Esophagus squamous epithelium (tissue), 5 donors: ENCODE results near the gene CYSTM1. TPM values are rescaled to one million over a fixed set of nuclear protein-coding genes. Genes with fewer than 3 reads are reported as not detected.

Source experiments
- DNase-seq: peaks from one replicate; lab custom pipeline; 2025; lab: John Stamatoyannopoulos, UW
- H3K27ac ChIP-seq, 4 donors: fragments of 200-600 bp; sonication (generic); one replicate each; pipeline ENCODE4 v1.5.1; 2016 to 2019; ENCODE audit warnings: mild to moderate bottlenecking in 1 of 4
- H3K27me3 ChIP-seq, 4 donors: fragments of 200-600 bp; sonication (generic); 1 replicate in 3 of 4; 2 replicates in 1 of 4; pipeline versions ENCODE4 v1.5.1 to v1.6.0; 2017 to 2021; ENCODE audit warnings: antibody characterized with exemption in 1 of 4
- H3K36me3 ChIP-seq, 3 donors: fragments of 200-600 bp; sonication (generic); one replicate each; pipeline ENCODE4 v1.5.1; 2016 to 2019
- H3K4me1 ChIP-seq, 3 donors: fragments of 200-600 bp; sonication (generic); one replicate each; pipeline ENCODE4 v1.5.1; 2017 to 2019
- H3K4me3 ChIP-seq, 4 donors: fragments of 200-600 bp; sonication (generic); 1 replicate in 3 of 4; 2 replicates in 1 of 4; pipeline ENCODE4 v1.5.1; 2016 to 2019; ENCODE audit warnings: mild to moderate bottlenecking in 2 of 4, moderate library complexity in 1 of 4
- H3K9me3 ChIP-seq, 3 donors: fragments of 200-600 bp; sonication (generic); one replicate each; pipeline ENCODE4 v1.5.1; 2016 to 2019
- CTCF ChIP-seq, 6 experiments: fragments of 450-650 bp in 4 of 6; fragments of 200-600 bp in 2 of 6; sonication (generic) in 2 of 6; IDR thresholded peaks; one replicate each; pipeline ENCODE4 v1.5.1; 2016 to 2019; ENCODE audit warnings: antibody characterized with exemption in 6 of 6, mild to moderate bottlenecking in 4 of 6, moderate library complexity in 4 of 6
- POLR2A ChIP-seq, 4 donors: fragments of 450-650 bp; IDR thresholded peaks; one replicate each; pipeline ENCODE4 v1.6.1; 2017; ENCODE audit warnings: antibody characterized with exemption in 4 of 4, mild to moderate bottlenecking in 4 of 4, moderate library complexity in 3 of 4
- WGBS, 2 donors: methylation state at CpG; one replicate each; pipeline ENCODE4 v1.1.5; 2018; 5-methylcytosine and 5-hydroxymethylcytosine counted together
- intact Hi-C: fragments of 100-400 bp; cut with DNase I; formaldehyde crosslinking; loops from one replicate; pipeline ENCODE4 v1.15.0; 2022
- total RNA-seq, 4 donors: library from RNA; depleted of rRNA; stranded (reverse); fragments of >200 nt; gene quantifications; one replicate each; pipeline ENCODE4 v1.1.0, GENCODE V29; 2016
- donor health status: DM: yes; HTN: yes; CAD: no.

Gene CYSTM1
- total RNA-seq, 4 donors from 2014 or later, result 2.6 to 22.5 (median 12.8) TPM

GRCh38 chr5:140275837-140276236 lies 100.8 kb downstream of the CYSTM1 start:
- TF ChIP-seq CTCF (IDR thresholded peaks at IDR 0.05) (no peak), POLR2A (IDR thresholded peaks at IDR 0.05) (no peak)
- intact Hi-C loops, result no loop called here
- H3K27ac ChIP-seq, result no peak overlapping the region
- H3K9me3 ChIP-seq, result no peaks in the 10 kb centered on the region
- peaks cover 0 to 37% (median 0%) of the 10 kb centered on the region in 3 donors for H3K36me3 ChIP-seq
- H3K4me3 ChIP-seq, result no peak overlapping the region
- no peak for DNase-seq
- peaks cover 0 to 6% (median 0%) of the 10 kb centered on the region in 3 donors for H3K4me1 ChIP-seq
- no peaks in the 10 kb centered on the region for H3K27me3 ChIP-seq

GRCh38 chr5:140282266-140282665 lies 107.3 kb downstream of the CYSTM1 start:
- no peak for DNase-seq
- TF ChIP-seq POLR2A (IDR thresholded peaks at IDR 0.05), result no peak
- TF ChIP-seq CTCF (IDR thresholded peaks at IDR 0.05), result no peak
- H3K27me3 ChIP-seq, result no peaks in the 10 kb centered on the region
- intact Hi-C loops, result no loop called here
- no peaks in the 10 kb centered on the region for H3K9me3 ChIP-seq
- H3K4me3 ChIP-seq, result no peak overlapping the region
- H3K36me3 ChIP-seq, result peaks cover 0 to 24% (median 0%) of the 10 kb centered on the region in 3 donors
- no peak overlapping the region for H3K27ac ChIP-seq
- no peaks in the 10 kb centered on the region for H3K4me1 ChIP-seq
- WGBS, 2 donors, result 96 to 98% methylated on average over 2 of the region's 2 CpGs

- Histone ChIP-seq H3K4me3 (no peak overlapping the region), H3K4me1 (no peaks in the 10 kb centered on the region), H3K9me3 (no peaks in the 10 kb centered on the region), H3K36me3 (peaks cover 0 to 9% (median 0%) of the 10 kb centered on the region in 3 donors), H3K27ac (no peak overlapping the region), H3K27me3 (no peaks in the 10 kb centered on the region)
- TF ChIP-seq POLR2A (IDR thresholded peaks at IDR 0.05), result no peak
- TF ChIP-seq CTCF (IDR thresholded peaks at IDR 0.05), result no peak
- intact Hi-C loops, result no loop called here
- 85 to 89% methylated on average over 3 of the region's 3 CpGs for WGBS, 2 donors
- DNase-seq, result no peak
These were observed 109.0 kb downstream of the CYSTM1 start for GRCh38 chr5:140284013-140284412.

- Histone ChIP-seq H3K4me3 (no peak overlapping the region), H3K4me1 (no peaks in the 10 kb centered on the region), H3K27ac (no peak overlapping the region), H3K27me3 (no peaks in the 10 kb centered on the region), H3K36me3 (no peaks in the 10 kb centered on the region), H3K9me3 (no peaks in the 10 kb centered on the region)
- 90 to 100% methylated on average over 1 to 2 of the region's 5 CpGs for WGBS, 2 donors
- TF ChIP-seq POLR2A (IDR thresholded peaks at IDR 0.05) (no peak), CTCF (IDR thresholded peaks at IDR 0.05) (no peak)
- no peak for DNase-seq
- intact Hi-C loops, result no loop called here
These were observed 111.4 kb downstream of the CYSTM1 start for GRCh38 chr5:140286424-140286823.

GRCh38 chr5:140287801-140288521 lies 113.0 kb downstream of the CYSTM1 start:
- no peaks in the 10 kb centered on the region for H3K27me3 ChIP-seq
- intact Hi-C loops, result no loop called here
- WGBS, 2 donors, result 80 to 86% methylated on average over 7 of the region's 7 CpGs
- H3K36me3 ChIP-seq, result no peaks in the 10 kb centered on the region
- TF ChIP-seq CTCF (IDR thresholded peaks at IDR 0.05) (no peak), POLR2A (IDR thresholded peaks at IDR 0.05) (no peak)
- H3K27ac ChIP-seq, result no peak overlapping the region
- peaks cover 0 to 14% (median 5%) of the 10 kb centered on the region in 3 donors for H3K4me1 ChIP-seq
- no peak for DNase-seq
- no peaks in the 10 kb centered on the region for H3K9me3 ChIP-seq
- H3K4me3 ChIP-seq, result no peak overlapping the region
